ENCODE results near the gene AFAP1L2. TPM values are rescaled to one million over a fixed set of nuclear protein-coding genes. Genes with fewer than 3 reads are reported as not detected.

AFAP1L2 gene
- total RNA-seq, 1 donor from 2014 or later = 0.98 TPM

GRCh38 chr10:114426476-114426875 is 22.2 kb upstream of the AFAP1L2 start:
- H3K27me3 Mint-ChIP-seq = no peaks in the 10 kb centered on the region
- H3K9me3 Mint-ChIP-seq (ENCODE audit: low read depth) = no peaks in the 10 kb centered on the region
- no peak for TF ChIP-seq CTCF (IDR thresholded peaks at IDR 0.05; ENCODE audit: unreplicated experiment)
- peaks cover 6% of the 10 kb centered on the region for H3K36me3 Mint-ChIP-seq (ENCODE audit: insufficient read depth)
- no peak overlapping the region for H3K27ac Mint-ChIP-seq
- DNase-seq (ENCODE audit: low spot score, unreplicated experiment) = no peak
- no peak overlapping the region for H3K4me3 Mint-ChIP-seq (ENCODE audit: low read depth)
- H3K4me1 Mint-ChIP-seq (ENCODE audit: low read depth) = no peaks in the 10 kb centered on the region

- Mint-ChIP-seq H3K27ac (no peak overlapping the region), H3K4me3 (ENCODE audit: low read depth) (no peak overlapping the region), H3K36me3 (ENCODE audit: insufficient read depth) (no peaks in the 10 kb centered on the region), H3K27me3 (peaks cover 16% of the 10 kb centered on the region), H3K9me3 (ENCODE audit: low read depth) (no peaks in the 10 kb centered on the region), H3K4me1 (ENCODE audit: low read depth) (peaks cover 2% of the 10 kb centered on the region)
- no peak for DNase-seq (ENCODE audit: low spot score, unreplicated experiment)
- no peak for TF ChIP-seq CTCF (IDR thresholded peaks at IDR 0.05; ENCODE audit: unreplicated experiment)
Observed at GRCh38 chr10:114420811-114421485, 16.6 kb upstream of the AFAP1L2 start.

GRCh38 chr10:114418109-114418508 is 13.8 kb upstream of the AFAP1L2 start:
- Mint-ChIP-seq H3K27me3 (peaks cover 25% of the 10 kb centered on the region), H3K27ac (no peak overlapping the region), H3K9me3 (ENCODE audit: low read depth) (no peaks in the 10 kb centered on the region), H3K4me1 (ENCODE audit: low read depth) (peaks cover 2% of the 10 kb centered on the region), H3K4me3 (ENCODE audit: low read depth) (no peak overlapping the region), H3K36me3 (ENCODE audit: insufficient read depth) (no peaks in the 10 kb centered on the region)
- no peak for DNase-seq (ENCODE audit: low spot score, unreplicated experiment)
- no peak for TF ChIP-seq CTCF (IDR thresholded peaks at IDR 0.05; ENCODE audit: unreplicated experiment)

GRCh38 chr10:114412907-114413797 is 8.8 kb upstream of the AFAP1L2 start:
- DNase-seq (ENCODE audit: low spot score, unreplicated experiment) = no peak
- Mint-ChIP-seq H3K9me3 (ENCODE audit: low read depth) (no peaks in the 10 kb centered on the region), H3K4me3 (ENCODE audit: low read depth) (no peak overlapping the region), H3K27me3 (peaks cover 63% of the 10 kb centered on the region), H3K36me3 (ENCODE audit: insufficient read depth) (no peaks in the 10 kb centered on the region), H3K4me1 (ENCODE audit: low read depth) (no peaks in the 10 kb centered on the region), H3K27ac (no peak overlapping the region)
- TF ChIP-seq CTCF (IDR thresholded peaks at IDR 0.05; ENCODE audit: unreplicated experiment) = no peak

GRCh38 chr10:114408968-114409444 is 4.7 kb upstream of the AFAP1L2 start:
- no peaks in the 10 kb centered on the region for H3K36me3 Mint-ChIP-seq (ENCODE audit: insufficient read depth)
- H3K4me3 Mint-ChIP-seq (ENCODE audit: low read depth) = no peak overlapping the region
- H3K27ac Mint-ChIP-seq = no peak overlapping the region
- no peaks in the 10 kb centered on the region for H3K9me3 Mint-ChIP-seq (ENCODE audit: low read depth)
- no peak for DNase-seq (ENCODE audit: low spot score, unreplicated experiment)
- peaks cover 80% of the 10 kb centered on the region for H3K27me3 Mint-ChIP-seq
- H3K4me1 Mint-ChIP-seq (ENCODE audit: low read depth) = peaks cover 3% of the 10 kb centered on the region
- TF ChIP-seq CTCF (IDR thresholded peaks at IDR 0.05; ENCODE audit: unreplicated experiment) = no peak

Data from progenitor cell of endocrine pancreas (in vitro differentiated cells).